WTC11 (cell line): Measurements from ENCODE around the gene TLE2. TPM values are rescaled to one million over a fixed set of nuclear protein-coding genes. Genes with fewer than 3 reads are reported as not detected.

Experiments
- ATAC-seq: fragments of 200-7000 bp; cut with Tn5 transposase; 2 replicates; pipeline ENCODE4 v1.10.0; 2021; ENCODE audit warnings: mild to moderate bottlenecking, moderate library complexity
- CTCF ChIA-PET: fragments of 300-600 bp; sonication (Branson Sonifier 250); formaldehyde crosslinking; loops from one replicate; lab custom pipeline; 2021; ENCODE audit warnings: antibody characterized with exemption; lab: Charles Lee
- POLR2A ChIA-PET: fragments of 350-600 bp; sonication (Branson Sonifier 250); formaldehyde crosslinking; loops from one replicate; lab custom pipeline; 2021; ENCODE audit warnings: antibody characterized with exemption; lab: Charles Lee
- DNase-seq: peaks from one replicate; pipeline ENCODE4 v3.0.0; 2021; ENCODE audit warnings: low spot score
- H3K27ac Mint-ChIP-seq: 2 replicates; pipeline ENCODE4 v1.8.0; 2021; ENCODE audit warnings: mixed read lengths
- H3K27me3 Mint-ChIP-seq: 2 replicates; pipeline ENCODE4 v1.8.0; 2021; ENCODE audit warnings: low read depth, mild to moderate bottlenecking, moderate library complexity, mixed read lengths
- H3K36me3 Mint-ChIP-seq: 2 replicates; pipeline ENCODE4 v1.8.0; 2021; ENCODE audit warnings: mixed read lengths
- H3K4me1 Mint-ChIP-seq: 2 replicates; pipeline ENCODE4 v1.8.0; 2022; ENCODE audit warnings: mixed read lengths
- H3K4me3 Mint-ChIP-seq: 2 replicates; pipeline ENCODE4 v1.8.0; 2021; ENCODE audit warnings: mild to moderate bottlenecking, moderate library complexity, mixed read lengths
- H3K9me3 Mint-ChIP-seq: 2 replicates; pipeline ENCODE4 v1.8.0; 2021; ENCODE audit warnings: mixed read lengths
- CREM ChIP-seq: sonication (generic); formaldehyde crosslinking; IDR thresholded peaks from 2 replicates; pipeline ENCODE4 v1.8.1; 2022; ENCODE audit warnings: mild to moderate bottlenecking, missing genetic modification reagents, moderate library complexity
- FOXJ3 ChIP-seq: sonication (generic); formaldehyde crosslinking; IDR thresholded peaks from 2 replicates; pipeline ENCODE4 v1.9.0; 2021; ENCODE audit warnings: missing genetic modification reagents, mild to moderate bottlenecking, borderline replicate concordance
- FOXP1 ChIP-seq: sonication (generic); formaldehyde crosslinking; IDR thresholded peaks from 2 replicates; pipeline ENCODE4 v1.8.0; 2022; ENCODE audit warnings: missing genetic modification reagents, mild to moderate bottlenecking, moderate library complexity, borderline replicate concordance
- GABPB1 ChIP-seq: sonication (generic); formaldehyde crosslinking; IDR thresholded peaks from 2 replicates; pipeline ENCODE4 v1.8.1; 2023; ENCODE audit warnings: mild to moderate bottlenecking, missing genetic modification reagents
- GTF2I ChIP-seq: fragments of 250-450 bp; sonication (Bioruptor Pico); conservative IDR thresholded peaks from 2 replicates; pipeline ENCODE4 v1.4.0; 2021; ENCODE audit warnings: mild to moderate bottlenecking
- IRF2 ChIP-seq: sonication (generic); formaldehyde crosslinking; IDR thresholded peaks from 2 replicates; pipeline ENCODE4 v1.8.0; 2022; ENCODE audit warnings: low read depth, missing genetic modification reagents, borderline replicate concordance
- MXD4 ChIP-seq: fragments of 250-450 bp; sonication (Bioruptor Pico); IDR thresholded peaks from 2 replicates; pipeline ENCODE4 v1.8.0; 2021; ENCODE audit warnings: mild to moderate bottlenecking, moderate library complexity, borderline replicate concordance
- NFATC4 ChIP-seq: fragments of 250-450 bp; sonication (Bioruptor Pico); IDR thresholded peaks from 2 replicates; pipeline ENCODE4 v1.9.0; 2021; ENCODE audit warnings: mild to moderate bottlenecking
- NFYB ChIP-seq: sonication (generic); formaldehyde crosslinking; conservative IDR thresholded peaks from 2 replicates; pipeline ENCODE4 v1.8.0; 2022; ENCODE audit warnings: low read depth, missing genetic modification reagents
- SMAD3 ChIP-seq: sonication (generic); formaldehyde crosslinking; IDR thresholded peaks from 2 replicates; pipeline ENCODE4 v1.8.0; 2022; ENCODE audit warnings: missing genetic modification reagents, mild to moderate bottlenecking, borderline replicate concordance
- SP1 ChIP-seq: sonication (generic); formaldehyde crosslinking; conservative IDR thresholded peaks from 2 replicates; pipeline ENCODE4 v1.8.1; 2022; ENCODE audit warnings: missing genetic modification reagents
- ZBTB21 ChIP-seq: sonication (generic); formaldehyde crosslinking; IDR thresholded peaks from 2 replicates; pipeline ENCODE4 v1.8.1; 2023; ENCODE audit warnings: mild to moderate bottlenecking, missing genetic modification reagents, borderline replicate concordance
- ZNF263 ChIP-seq: sonication (generic); formaldehyde crosslinking; IDR thresholded peaks from 2 replicates; pipeline ENCODE4 v1.8.1; 2022; ENCODE audit warnings: low read depth, mild to moderate bottlenecking, moderate library complexity, missing genetic modification reagents
- ZNF317 ChIP-seq: sonication (generic); formaldehyde crosslinking; IDR thresholded peaks from 2 replicates; pipeline ENCODE4 v1.8.1; 2023; ENCODE audit warnings: low read depth, mild to moderate bottlenecking, moderate library complexity, missing genetic modification reagents, borderline replicate concordance
- total RNA-seq: library from RNA; stranded (reverse); gene quantifications from 3 replicates; pipeline ENCODE4 v1.2.3, GENCODE V29; 2021
- TF ChIP-seq, protein P1 (sequence below): sonication (generic); formaldehyde crosslinking; IDR thresholded peaks from 2 replicates; pipeline ENCODE4 v1.8.0; 2022; ENCODE audit warnings: mild to moderate bottlenecking, missing genetic modification reagents
- TF ChIP-seq, protein P2 (sequence below): fragments of 200-600 bp; IDR thresholded peaks from 2 replicates; pipeline ENCODE4 v1.8.0; 2022; ENCODE audit warnings: antibody characterized with exemption
- TF ChIP-seq, protein P3 (sequence below): sonication (generic); formaldehyde crosslinking; IDR thresholded peaks from 2 replicates; pipeline ENCODE4 v1.8.1; 2023; ENCODE audit warnings: mild to moderate bottlenecking, missing genetic modification reagents, moderate library complexity
- TF ChIP-seq, protein P4 (sequence below): sonication (generic); formaldehyde crosslinking; IDR thresholded peaks from 2 replicates; pipeline ENCODE4 v1.8.1; 2022; ENCODE audit warnings: mild to moderate bottlenecking, missing genetic modification reagents, moderate library complexity, borderline replicate concordance
- TF ChIP-seq, protein P5 (sequence below): sonication (generic); formaldehyde crosslinking; IDR thresholded peaks from 2 replicates; pipeline ENCODE4 v1.8.1; 2022; ENCODE audit warnings: missing genetic modification reagents, borderline replicate concordance

Gene TLE2
- total RNA-seq, 1 experiment from 2014 or later, result 20.0 TPM

DNA sequence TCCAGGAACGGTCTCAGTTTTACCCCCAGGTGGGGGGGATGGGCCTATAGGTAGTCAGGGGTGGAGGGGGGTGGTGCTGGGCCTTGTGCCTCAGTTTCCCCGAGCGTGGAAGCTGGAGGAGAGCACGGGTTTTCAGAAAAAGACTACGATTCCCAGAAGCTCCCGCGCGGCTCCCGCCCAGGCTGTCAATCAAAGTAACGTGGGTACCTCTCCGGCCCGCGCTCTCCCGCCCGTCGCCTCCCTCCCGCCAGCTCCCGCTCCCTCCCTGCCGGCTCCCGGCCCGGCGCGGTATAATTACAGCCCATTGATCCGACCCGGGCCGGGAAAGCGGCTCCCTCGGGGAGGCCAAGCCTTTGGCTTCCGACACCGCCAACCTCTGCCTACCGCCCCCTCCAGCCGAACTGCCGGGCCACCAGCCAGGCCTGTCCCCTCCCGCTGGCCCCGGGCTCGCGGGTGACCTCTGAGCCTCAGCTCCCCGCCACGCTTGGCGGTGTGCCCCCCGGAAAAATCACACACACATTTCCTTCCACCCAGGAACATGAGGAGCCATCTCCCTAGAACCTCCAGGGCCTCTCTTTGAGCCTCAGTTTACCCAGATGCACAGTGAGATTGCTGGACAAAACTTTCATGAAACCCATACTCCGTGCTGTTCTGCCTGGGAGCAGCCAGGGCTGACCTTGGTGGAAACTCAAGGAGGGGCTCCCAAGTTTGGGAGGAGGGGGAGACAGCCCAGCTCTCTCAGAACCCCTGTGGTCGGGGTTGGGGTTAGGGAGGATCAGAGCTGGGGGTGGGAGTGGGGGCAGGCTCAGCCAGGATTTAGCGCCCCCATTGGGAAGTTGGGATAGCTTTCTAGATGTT is 7.3 kb upstream of the TLE2 start (continued):
- TF ChIP-seq, protein P1, sequence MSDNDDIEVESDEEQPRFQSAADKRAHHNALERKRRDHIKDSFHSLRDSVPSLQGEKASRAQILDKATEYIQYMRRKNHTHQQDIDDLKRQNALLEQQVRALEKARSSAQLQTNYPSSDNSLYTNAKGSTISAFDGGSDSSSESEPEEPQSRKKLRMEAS (CRISPR knock-in tag), result peak; percentile 66; the same call in 1 of the 2 replicates
- TF ChIP-seq ZBTB21 (CRISPR knock-in tag), result peak; percentile 66; the same call in 1 of the 2 replicates
- TF ChIP-seq, protein P2, sequence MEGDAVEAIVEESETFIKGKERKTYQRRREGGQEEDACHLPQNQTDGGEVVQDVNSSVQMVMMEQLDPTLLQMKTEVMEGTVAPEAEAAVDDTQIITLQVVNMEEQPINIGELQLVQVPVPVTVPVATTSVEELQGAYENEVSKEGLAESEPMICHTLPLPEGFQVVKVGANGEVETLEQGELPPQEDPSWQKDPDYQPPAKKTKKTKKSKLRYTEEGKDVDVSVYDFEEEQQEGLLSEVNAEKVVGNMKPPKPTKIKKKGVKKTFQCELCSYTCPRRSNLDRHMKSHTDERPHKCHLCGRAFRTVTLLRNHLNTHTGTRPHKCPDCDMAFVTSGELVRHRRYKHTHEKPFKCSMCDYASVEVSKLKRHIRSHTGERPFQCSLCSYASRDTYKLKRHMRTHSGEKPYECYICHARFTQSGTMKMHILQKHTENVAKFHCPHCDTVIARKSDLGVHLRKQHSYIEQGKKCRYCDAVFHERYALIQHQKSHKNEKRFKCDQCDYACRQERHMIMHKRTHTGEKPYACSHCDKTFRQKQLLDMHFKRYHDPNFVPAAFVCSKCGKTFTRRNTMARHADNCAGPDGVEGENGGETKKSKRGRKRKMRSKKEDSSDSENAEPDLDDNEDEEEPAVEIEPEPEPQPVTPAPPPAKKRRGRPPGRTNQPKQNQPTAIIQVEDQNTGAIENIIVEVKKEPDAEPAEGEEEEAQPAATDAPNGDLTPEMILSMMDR, result 0 out of 2 replicates have a peak, but pooled peaks have one; percentile 19
- TF ChIP-seq FOXJ3 (CRISPR knock-in tag), result no peak
- TF ChIP-seq ZNF263 (CRISPR knock-in tag), result no peak
- peak; percentile 68; the same call in 1 of the 2 replicates for TF ChIP-seq FOXP1
- TF ChIP-seq, all 79 proteins: peak for 16

DNA sequence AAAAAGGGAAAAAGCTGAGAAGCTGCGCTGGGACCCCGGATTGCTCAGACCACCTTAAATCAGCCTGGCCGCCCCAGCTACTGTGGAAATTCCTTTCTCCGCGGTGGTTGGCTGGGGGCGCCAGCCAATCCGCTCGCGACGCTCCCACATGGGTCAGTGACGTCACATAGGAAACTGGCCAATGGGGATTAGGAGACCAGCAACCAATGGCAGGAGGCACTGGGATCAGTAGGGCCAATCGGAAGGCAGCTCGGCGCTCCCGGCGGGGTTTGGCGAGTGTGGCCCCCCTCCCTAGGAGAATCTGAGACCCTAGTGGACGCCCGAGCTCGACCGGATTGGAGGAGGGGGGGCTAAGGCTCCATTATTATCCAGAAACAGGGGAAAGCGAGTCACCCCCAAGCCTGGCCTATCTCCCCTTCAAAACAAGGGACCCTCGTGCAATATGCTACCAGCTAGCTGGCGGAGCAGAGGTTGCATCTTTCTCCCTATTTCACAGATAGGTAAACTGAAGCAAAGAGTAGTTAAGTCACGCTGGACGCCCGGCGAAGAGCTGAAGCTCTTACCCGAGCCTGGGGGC is 6.5 kb upstream of the TLE2 start:
- TF ChIP-seq ZNF317 (CRISPR knock-in tag), result no peak
- TF ChIP-seq, protein P3, sequence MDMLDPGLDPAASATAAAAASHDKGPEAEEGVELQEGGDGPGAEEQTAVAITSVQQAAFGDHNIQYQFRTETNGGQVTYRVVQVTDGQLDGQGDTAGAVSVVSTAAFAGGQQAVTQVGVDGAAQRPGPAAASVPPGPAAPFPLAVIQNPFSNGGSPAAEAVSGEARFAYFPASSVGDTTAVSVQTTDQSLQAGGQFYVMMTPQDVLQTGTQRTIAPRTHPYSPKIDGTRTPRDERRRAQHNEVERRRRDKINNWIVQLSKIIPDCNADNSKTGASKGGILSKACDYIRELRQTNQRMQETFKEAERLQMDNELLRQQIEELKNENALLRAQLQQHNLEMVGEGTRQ, result peak; percentile 41; the same call in 1 of the 2 replicates
- peak; percentile 82; the same call in 1 of the 2 replicates for TF ChIP-seq CREM
- no peak for TF ChIP-seq MXD4 (CRISPR knock-in tag)
- 0 out of 2 replicates have a peak, but pooled peaks have one; percentile 28 for TF ChIP-seq SP1 (CRISPR knock-in tag)
- TF ChIP-seq, protein P4, sequence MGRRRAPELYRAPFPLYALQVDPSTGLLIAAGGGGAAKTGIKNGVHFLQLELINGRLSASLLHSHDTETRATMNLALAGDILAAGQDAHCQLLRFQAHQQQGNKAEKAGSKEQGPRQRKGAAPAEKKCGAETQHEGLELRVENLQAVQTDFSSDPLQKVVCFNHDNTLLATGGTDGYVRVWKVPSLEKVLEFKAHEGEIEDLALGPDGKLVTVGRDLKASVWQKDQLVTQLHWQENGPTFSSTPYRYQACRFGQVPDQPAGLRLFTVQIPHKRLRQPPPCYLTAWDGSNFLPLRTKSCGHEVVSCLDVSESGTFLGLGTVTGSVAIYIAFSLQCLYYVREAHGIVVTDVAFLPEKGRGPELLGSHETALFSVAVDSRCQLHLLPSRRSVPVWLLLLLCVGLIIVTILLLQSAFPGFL (CRISPR knock-in tag), result no peak
- 0 out of 2 replicates have a peak, but pooled peaks have one; percentile 9 for TF ChIP-seq SMAD3
- peak; percentile 97 for TF ChIP-seq NFYB (CRISPR knock-in tag)
- TF ChIP-seq GTF2I, result peak; percentile 99
- no peak for TF ChIP-seq NFATC4 (CRISPR knock-in tag)
- peak; percentile 3; the same call in 1 of the 2 replicates for TF ChIP-seq GABPB1 (CRISPR knock-in tag)
- TF ChIP-seq, protein P5, sequence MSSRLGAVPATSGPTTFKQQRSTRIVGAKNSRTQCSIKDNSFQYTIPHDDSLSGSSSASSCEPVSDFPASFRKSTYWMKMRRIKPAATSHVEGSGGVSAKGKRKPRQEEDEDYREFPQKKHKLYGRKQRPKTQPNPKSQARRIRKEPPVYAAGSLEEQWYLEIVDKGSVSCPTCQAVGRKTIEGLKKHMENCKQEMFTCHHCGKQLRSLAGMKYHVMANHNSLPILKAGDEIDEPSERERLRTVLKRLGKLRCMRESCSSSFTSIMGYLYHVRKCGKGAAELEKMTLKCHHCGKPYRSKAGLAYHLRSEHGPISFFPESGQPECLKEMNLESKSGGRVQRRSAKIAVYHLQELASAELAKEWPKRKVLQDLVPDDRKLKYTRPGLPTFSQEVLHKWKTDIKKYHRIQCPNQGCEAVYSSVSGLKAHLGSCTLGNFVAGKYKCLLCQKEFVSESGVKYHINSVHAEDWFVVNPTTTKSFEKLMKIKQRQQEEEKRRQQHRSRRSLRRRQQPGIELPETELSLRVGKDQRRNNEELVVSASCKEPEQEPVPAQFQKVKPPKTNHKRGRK (CRISPR knock-in tag), result no peak
- TF ChIP-seq IRF2 (CRISPR knock-in tag), result no peak
- ATAC-seq (peak; percentile 87), DNase-seq (peak; percentile 98)
- Mint-ChIP-seq H3K36me3 (no peaks in the 10 kb centered on the region), H3K9me3 (no peaks in the 10 kb centered on the region), H3K4me3 (peak overlapping the region; percentile 86), H3K4me1 (peaks cover 27% of the 10 kb centered on the region), H3K27me3 (peaks cover 66% of the 10 kb centered on the region), H3K27ac (peak overlapping the region; percentile 93)
- ChIA-PET CTCF (interaction anchor here (0.6 to 3.8 kb wide), 31 partner anchors 8 to 469 kb away, joined by 3 to 45 read pairs (median 8); partner anchors contain the start of genes TLE5 and TLE6), POLR2A (interaction anchor here (0.6 to 1.8 kb wide), 15 partner anchors 10 to 593 kb away, joined by 3 to 17 read pairs (median 3); partner anchors contain the start of gene TLE6)
